Measurements from ENCODE around the gene HMGN2. TPM values are rescaled to one million over a fixed set of nuclear protein-coding genes. Genes with fewer than 3 reads are reported as not detected.

Gene HMGN2
- total RNA-seq, 1 donor from 2014 or later: 462 TPM

- Mint-ChIP-seq H3K4me3 (no peak overlapping the region), H3K27ac (no peak overlapping the region), H3K27me3 (no peaks in the 10 kb centered on the region), H3K36me3 (ENCODE audit: low read depth) (peaks cover 31% of the 10 kb centered on the region), H3K4me1 (peaks cover 23% of the 10 kb centered on the region), H3K9me3 (no peaks in the 10 kb centered on the region)
- intact Hi-C loops (cut with micrococcal nuclease): loop anchor here (5.0 kb wide), 3 partner anchors 157 to 527 kb away; partner anchors contain the start of gene STMN1
- ATAC-seq (ENCODE audit: low read depth) (no peak), DNase-seq (no peak)
- POLR2A ChIA-PET: interaction anchor here (0.5 kb wide), 1 partner anchor 127 kb away, joined by 8 read pairs; no protein-coding TSS in a partner anchor
- TF ChIP-seq CTCF (IDR thresholded peaks at IDR 0.05): no peak
- CTCF ChIA-PET: no interaction called here
These were observed 38.0 kb upstream of the HMGN2 start for GRCh38 chr1:26434161-26434752.

- H3K27me3 Mint-ChIP-seq: no peaks in the 10 kb centered on the region
- H3K4me1 Mint-ChIP-seq: peaks cover 7% of the 10 kb centered on the region
- ChIA-PET CTCF (interaction anchor here (1.1 kb wide), 1 partner anchor 21 kb away, joined by 5 read pairs; no protein-coding TSS in a partner anchor), POLR2A (interaction anchor here (0.5 to 1.2 kb wide), 2 partner anchors 34 to 38 kb away, joined by 3 to 4 read pairs; partner anchors contain the start of gene HMGN2)
- H3K27ac Mint-ChIP-seq: no peak overlapping the region
- no peak overlapping the region for H3K4me3 Mint-ChIP-seq
- peaks cover 57% of the 10 kb centered on the region for H3K36me3 Mint-ChIP-seq (ENCODE audit: low read depth)
- no peak for TF ChIP-seq CTCF (IDR thresholded peaks at IDR 0.05)
- intact Hi-C loops (cut with micrococcal nuclease): no loop called here
- no peaks in the 10 kb centered on the region for H3K9me3 Mint-ChIP-seq
- ATAC-seq (ENCODE audit: low read depth) (no peak), DNase-seq (no peak)
These were observed 34.2 kb upstream of the HMGN2 start for GRCh38 chr1:26438041-26438440.

GRCh38 chr1:26440259-26440658, 32.0 kb upstream of the HMGN2 start:
- Mint-ChIP-seq H3K27ac (no peak overlapping the region), H3K36me3 (ENCODE audit: low read depth) (peaks cover 71% of the 10 kb centered on the region), H3K4me3 (no peak overlapping the region), H3K4me1 (no peaks in the 10 kb centered on the region), H3K27me3 (no peaks in the 10 kb centered on the region), H3K9me3 (no peaks in the 10 kb centered on the region)
- ChIA-PET POLR2A (no interaction called here), CTCF (no interaction called here)
- DNase-seq (no peak), ATAC-seq (ENCODE audit: low read depth) (no peak)
- intact Hi-C loops (cut with micrococcal nuclease): no loop called here
- no peak for TF ChIP-seq CTCF (IDR thresholded peaks at IDR 0.05)

- H3K9me3 Mint-ChIP-seq: no peaks in the 10 kb centered on the region
- ATAC-seq (ENCODE audit: low read depth) (no peak), DNase-seq (no peak)
- TF ChIP-seq CTCF (IDR thresholded peaks at IDR 0.05): no peak
- peaks cover 64% of the 10 kb centered on the region for H3K36me3 Mint-ChIP-seq (ENCODE audit: low read depth)
- CTCF ChIA-PET: no interaction called here
- intact Hi-C loops (cut with micrococcal nuclease): no loop called here
- no peak overlapping the region for H3K27ac Mint-ChIP-seq
- H3K27me3 Mint-ChIP-seq: no peaks in the 10 kb centered on the region
- no peak overlapping the region for H3K4me3 Mint-ChIP-seq
- POLR2A ChIA-PET: no interaction called here
- peaks cover 19% of the 10 kb centered on the region for H3K4me1 Mint-ChIP-seq
These were observed 22.4 kb upstream of the HMGN2 start for GRCh38 chr1:26449868-26450267.

GRCh38 chr1:26450908-26451307, 21.3 kb upstream of the HMGN2 start:
- no peak for TF ChIP-seq CTCF (IDR thresholded peaks at IDR 0.05)
- POLR2A ChIA-PET: no interaction called here
- DNase-seq: no peak
- Mint-ChIP-seq H3K4me1 (peaks cover 19% of the 10 kb centered on the region), H3K27ac (no peak overlapping the region), H3K36me3 (ENCODE audit: low read depth) (peaks cover 65% of the 10 kb centered on the region), H3K9me3 (no peaks in the 10 kb centered on the region), H3K4me3 (no peak overlapping the region), H3K27me3 (no peaks in the 10 kb centered on the region)
- intact Hi-C loops (cut with micrococcal nuclease): no loop called here
- ATAC-seq (ENCODE audit: low read depth): no peak
- CTCF ChIA-PET: no interaction called here
